ENCODE data around the gene EIF3L.

EIF3L gene

GRCh38 chr22:37809672-37810333 lies 39.4 kb upstream of the EIF3L start:
- no peak overlapping the region for H3K27ac Mint-ChIP-seq
- H3K9me3 Mint-ChIP-seq, result no peaks in the 10 kb centered on the region
- no peak overlapping the region for H3K4me3 Mint-ChIP-seq
- H3K36me3 Mint-ChIP-seq, result no peaks in the 10 kb centered on the region
- ATAC-seq, result no peak
- peaks cover 75% of the 10 kb centered on the region for H3K27me3 Mint-ChIP-seq
- peaks cover 30% of the 10 kb centered on the region for H3K4me1 Mint-ChIP-seq

GRCh38 chr22:37811867-37812266 lies 37.4 kb upstream of the EIF3L start:
- Mint-ChIP-seq H3K36me3 (no peaks in the 10 kb centered on the region), H3K27ac (no peak overlapping the region), H3K4me1 (peaks cover 15% of the 10 kb centered on the region), H3K27me3 (peaks cover 76% of the 10 kb centered on the region), H3K9me3 (no peaks in the 10 kb centered on the region), H3K4me3 (no peak overlapping the region)
- ATAC-seq, result no peak

GRCh38 chr22:37812869-37813678 lies 36.1 kb upstream of the EIF3L start:
- Mint-ChIP-seq H3K36me3 (no peaks in the 10 kb centered on the region), H3K4me1 (peaks cover 14% of the 10 kb centered on the region), H3K27ac (no peak overlapping the region), H3K4me3 (no peak overlapping the region), H3K9me3 (no peaks in the 10 kb centered on the region), H3K27me3 (peaks cover 65% of the 10 kb centered on the region)
- ATAC-seq, result no peak

- no peak for ATAC-seq
- Mint-ChIP-seq H3K36me3 (no peaks in the 10 kb centered on the region), H3K4me3 (no peak overlapping the region), H3K27ac (no peak overlapping the region), H3K4me1 (peaks cover 17% of the 10 kb centered on the region), H3K27me3 (peaks cover 52% of the 10 kb centered on the region), H3K9me3 (no peaks in the 10 kb centered on the region)
These were observed 33.6 kb upstream of the EIF3L start for GRCh38 chr22:37815593-37815992.

- H3K27ac Mint-ChIP-seq, result no peak overlapping the region
- ATAC-seq, result no peak
- H3K4me3 Mint-ChIP-seq, result no peak overlapping the region
- H3K9me3 Mint-ChIP-seq, result no peaks in the 10 kb centered on the region
- H3K36me3 Mint-ChIP-seq, result no peaks in the 10 kb centered on the region
- H3K4me1 Mint-ChIP-seq, result peaks cover 17% of the 10 kb centered on the region
- peaks cover 62% of the 10 kb centered on the region for H3K27me3 Mint-ChIP-seq
These were observed 32.6 kb upstream of the EIF3L start for GRCh38 chr22:37816543-37817180.

GRCh38 chr22:37817705-37818408 lies 31.4 kb upstream of the EIF3L start:
- Mint-ChIP-seq H3K4me1 (peaks cover 17% of the 10 kb centered on the region), H3K9me3 (no peaks in the 10 kb centered on the region), H3K4me3 (peak overlapping the region; percentile 54), H3K27me3 (peaks cover 63% of the 10 kb centered on the region), H3K27ac (no peak overlapping the region), H3K36me3 (no peaks in the 10 kb centered on the region)
- peak; percentile 84 for ATAC-seq

GRCh38 chr22:37818409-37819104 lies 30.7 kb upstream of the EIF3L start:
- ATAC-seq, result peak; percentile 78
- Mint-ChIP-seq H3K27me3 (peaks cover 63% of the 10 kb centered on the region), H3K4me3 (peak overlapping the region; percentile 70), H3K27ac (no peak overlapping the region), H3K36me3 (no peaks in the 10 kb centered on the region), H3K4me1 (peaks cover 17% of the 10 kb centered on the region), H3K9me3 (no peaks in the 10 kb centered on the region)

GRCh38 chr22:37819105-37819433 lies 30.1 kb upstream of the EIF3L start:
- Mint-ChIP-seq H3K4me3 (peak overlapping the region; percentile 70), H3K36me3 (no peaks in the 10 kb centered on the region), H3K27ac (no peak overlapping the region), H3K9me3 (no peaks in the 10 kb centered on the region), H3K27me3 (peaks cover 66% of the 10 kb centered on the region), H3K4me1 (peaks cover 17% of the 10 kb centered on the region)
- ATAC-seq, result no peak

- Mint-ChIP-seq H3K36me3 (no peaks in the 10 kb centered on the region), H3K4me1 (peaks cover 17% of the 10 kb centered on the region), H3K4me3 (no peak overlapping the region), H3K9me3 (no peaks in the 10 kb centered on the region), H3K27me3 (peaks cover 64% of the 10 kb centered on the region), H3K27ac (no peak overlapping the region)
- ATAC-seq, result no peak
These were observed 28.9 kb upstream of the EIF3L start for GRCh38 chr22:37820350-37820749.

GRCh38 chr22:37822079-37822833 lies 27.0 kb upstream of the EIF3L start:
- H3K4me3 Mint-ChIP-seq, result no peak overlapping the region
- peaks cover 53% of the 10 kb centered on the region for H3K27me3 Mint-ChIP-seq

GRCh38 chr22:37823134-37823985 lies 25.9 kb upstream of the EIF3L start, which contains the start of gene GALR3:
Gene GALR3, plus strand, starts transcription at chr22:37823382. Its CDS starts 25 bp downstream, at chr22:37823407.
- ATAC-seq, result no peak
- peaks cover 9% of the 10 kb centered on the region for H3K4me1 Mint-ChIP-seq
- no peaks in the 10 kb centered on the region for H3K9me3 Mint-ChIP-seq
- no peaks in the 10 kb centered on the region for H3K36me3 Mint-ChIP-seq
- H3K27me3 Mint-ChIP-seq, result peaks cover 53% of the 10 kb centered on the region
- H3K27ac Mint-ChIP-seq, result no peak within 1 kb of the TSS
- no peak within 1 kb of the TSS for H3K4me3 Mint-ChIP-seq

More at GRCh38 chr22:37822079-37822833, 27.0 kb upstream of the EIF3L start:
- Mint-ChIP-seq H3K9me3 (no peaks in the 10 kb centered on the region), H3K4me1 (peaks cover 16% of the 10 kb centered on the region), H3K27ac (no peak overlapping the region), H3K36me3 (no peaks in the 10 kb centered on the region)
- ATAC-seq, result no peak

- H3K9me3 Mint-ChIP-seq, result no peaks in the 10 kb centered on the region
- H3K4me1 Mint-ChIP-seq, result no peaks in the 10 kb centered on the region
- peak overlapping the region; percentile 68 for H3K4me3 Mint-ChIP-seq
- ATAC-seq, result peak; percentile 51
- no peak overlapping the region for H3K27ac Mint-ChIP-seq
- peaks cover 51% of the 10 kb centered on the region for H3K27me3 Mint-ChIP-seq
- H3K36me3 Mint-ChIP-seq, result peaks cover 8% of the 10 kb centered on the region
These were observed 24.3 kb upstream of the EIF3L start for GRCh38 chr22:37824674-37825641.

Measured in stimulated activated memory B cell treated with anti-CD40 and anti-IgM and Interleukin-4, amounts not matched to agents 10 μg/mL and 1 μg/mL and 100 μg/mL, for 72 hours (primary cell).